Gastrocnemius medialis (tissue), 4 donors: Measurements from ENCODE around the gene ARHGAP5. TPM values are rescaled to one million over a fixed set of nuclear protein-coding genes. Genes with fewer than 3 reads are reported as not detected.

Experiments used
- ATAC-seq, 2 donors: fragments of 150-250 bp; one replicate each; pipeline ENCODE4 v1.9.1; 2016
- DNase-seq, 2 donors: peaks; one replicate each; pipeline ENCODE4 v3.0.0-alpha.2; 2019
- H3K27ac ChIP-seq, 4 donors: fragments of 200-600 bp; sonication (generic); 1 replicate in 1 of 4; 2 replicates in 3 of 4; pipeline ENCODE4 v1.5.1; 2016 to 2018; ENCODE audit warnings: mild to moderate bottlenecking in 2 of 4, moderate library complexity in 1 of 4
- H3K27me3 ChIP-seq, 3 donors: fragments of 200-600 bp; sonication (generic) in 2 of 3; 1 replicate in 1 of 3; 2 replicates in 2 of 3; pipeline versions ENCODE4 v1.5.1 to v1.6.0; 2016 to 2019; ENCODE audit warnings: mild to moderate bottlenecking in 1 of 3, moderate library complexity in 1 of 3
- H3K36me3 ChIP-seq, 2 donors: fragments of 200-600 bp; sonication (generic) in 1 of 2; one replicate each; pipeline ENCODE4 v1.5.1; 2017 to 2018
- H3K4me1 ChIP-seq, 2 donors: fragments of 200-600 bp; sonication (generic) in 1 of 2; one replicate each; pipeline ENCODE4 v1.5.1; 2016 to 2017; ENCODE audit warnings: mild to moderate bottlenecking in 2 of 2
- H3K4me3 ChIP-seq, 4 donors: fragments of 200-600 bp; sonication (generic) in 3 of 4; 1 replicate in 1 of 4; 2 replicates in 3 of 4; pipeline ENCODE4 v1.5.1; 2016 to 2019; ENCODE audit warnings: mild to moderate bottlenecking in 2 of 4
- H3K9me3 ChIP-seq, 3 donors: fragments of 200-600 bp; sonication (generic) in 2 of 3; 1 replicate in 1 of 3; 2 replicates in 2 of 3; pipeline ENCODE4 v1.5.1; 2016 to 2019
- CTCF ChIP-seq, 5 experiments: fragments of 450-650 bp in 3 of 5; fragments of 200-600 bp in 2 of 5; sonication (generic) in 2 of 5; IDR thresholded peaks in 4 of 5; conservative IDR thresholded peaks in 1 of 5; 1 replicate in 4 of 5; 2 replicates in 1 of 5; pipeline ENCODE4 v1.5.1; 2016 to 2019; ENCODE audit warnings: antibody characterized with exemption in 5 of 5, mild to moderate bottlenecking in 3 of 5, moderate library complexity in 3 of 5
- POLR2A ChIP-seq, 2 donors: fragments of 450-650 bp; IDR thresholded peaks; one replicate each; pipeline ENCODE4 v1.6.1; 2017; ENCODE audit warnings: antibody characterized with exemption in 2 of 2, mild to moderate bottlenecking in 2 of 2, moderate library complexity in 2 of 2
- in situ Hi-C, 4 donors: fragments of 200-750 bp; cut with MboI; loops; one replicate each; pipeline versions ENCODE4 v1.15.0 to v1.8.0; 2017; ENCODE audit warnings: low sequenced_read_pairs in 4 of 4
- intact Hi-C: fragments of 100-400 bp; cut with DNase I; formaldehyde crosslinking; loops from one replicate; pipeline ENCODE4 v1.15.1; 2023; ENCODE audit warnings: low total_unique reads
- total RNA-seq, 4 donors: library from RNA; depleted of rRNA; stranded (reverse); fragments of >200 nt; gene quantifications; one replicate each; pipeline versions ENCODE4 v1.1.0 to v1.2.3, GENCODE V29; 2016

ARHGAP5 gene
- total RNA-seq, 4 donors from 2014 or later: 56.5 to 76.9 (median 66.9) TPM

GRCh38 chr14:32076278-32077080 lies 625 bp upstream of the ARHGAP5 start:
- peak overlapping the region; percentile 98 to 100 (median 100) for H3K27ac ChIP-seq
- ATAC-seq: peak; percentile 87 to 89
- no peaks in the 10 kb centered on the region for H3K27me3 ChIP-seq
- H3K9me3 ChIP-seq: no peaks in the 10 kb centered on the region
- H3K4me3 ChIP-seq: peak overlapping the region; percentile 89 to 99 (median 96)
- peak; percentile 93 to 96 for DNase-seq
- in situ Hi-C loops: loop anchor here in 3 of 4 donors (5.0 to 25.0 kb wide), 5 partner anchors 126 to 486 kb away; partner anchors contain the start of genes RNU6-7 (in 2 of the 3) and RNU6-8 (in 2 of the 3)
- peaks cover 27 to 42% of the 10 kb centered on the region in 2 donors for H3K4me1 ChIP-seq
- TF ChIP-seq POLR2A (IDR thresholded peaks at IDR 0.05) (peak; percentile 64 to 65), CTCF (IDR thresholded peaks at IDR 0.05 in 4 of 5, conservative IDR thresholded peaks at IDR 0.05 in 1 of 5) (no peak)
- intact Hi-C loops: loop anchor here (1.0 to 10.0 kb wide), 5 partner anchors 125 to 869 kb away; partner anchors contain the start of genes DTD2, HECTD1 and NPAS3
- no peaks in the 10 kb centered on the region for H3K36me3 ChIP-seq

GRCh38 chr14:32078023-32078857 lies 1.1 kb downstream of the ARHGAP5 start:
- peak in 1 of 2 donors; percentile 14 for ATAC-seq
- peak in 1 of 2 donors; percentile 38 for DNase-seq
- Histone ChIP-seq H3K27me3 (no peaks in the 10 kb centered on the region), H3K4me3 (peak overlapping the region; percentile 89 to 99 (median 96)), H3K9me3 (no peaks in the 10 kb centered on the region), H3K27ac (peak overlapping the region; percentile 98 to 100 (median 100)), H3K36me3 (no peaks in the 10 kb centered on the region), H3K4me1 (peaks cover 41 to 50% of the 10 kb centered on the region in 2 donors)
- TF ChIP-seq POLR2A (IDR thresholded peaks at IDR 0.05) (no peak), CTCF (IDR thresholded peaks at IDR 0.05 in 4 of 5, conservative IDR thresholded peaks at IDR 0.05 in 1 of 5) (no peak)
- intact Hi-C loops: loop anchor here (5.0 to 10.0 kb wide), 2 partner anchors 857 to 871 kb away; partner anchors contain the start of genes HECTD1 and NPAS3
- in situ Hi-C loops: loop anchor here in 3 of 4 donors (5.0 to 25.0 kb wide), 5 partner anchors 124 to 484 kb away; partner anchors contain the start of genes RNU6-7 (in 2 of the 3) and RNU6-8 (in 2 of the 3)

GRCh38 chr14:32078858-32079216 lies 1.7 kb downstream of the ARHGAP5 start:
- in situ Hi-C loops (loop anchor here in 3 of 4 donors (5.0 to 25.0 kb wide), 5 partner anchors 123 to 483 kb away; partner anchors contain the start of genes RNU6-7 (in 2 of the 3) and RNU6-8 (in 2 of the 3)), intact Hi-C loops (loop anchor here (5.0 to 10.0 kb wide), 2 partner anchors 856 to 872 kb away; partner anchors contain the start of genes HECTD1 and NPAS3)
- H3K36me3 ChIP-seq: no peaks in the 10 kb centered on the region
- DNase-seq (no peak), ATAC-seq (no peak)
- no peaks in the 10 kb centered on the region for H3K27me3 ChIP-seq
- TF ChIP-seq POLR2A (IDR thresholded peaks at IDR 0.05): no peak
- TF ChIP-seq CTCF (IDR thresholded peaks at IDR 0.05 in 4 of 5, conservative IDR thresholded peaks at IDR 0.05 in 1 of 5): no peak
- peak overlapping the region; percentile 89 to 99 (median 96) for H3K4me3 ChIP-seq
- peak overlapping the region in 2 of 4 donors; percentile 98 to 99 for H3K27ac ChIP-seq
- peaks cover 43 to 48% of the 10 kb centered on the region in 2 donors for H3K4me1 ChIP-seq
- H3K9me3 ChIP-seq: no peaks in the 10 kb centered on the region

- intact Hi-C loops (loop anchor here (5.0 to 10.0 kb wide), 2 partner anchors 856 to 872 kb away; partner anchors contain the start of genes HECTD1 and NPAS3), in situ Hi-C loops (loop anchor here in 3 of 4 donors (5.0 to 25.0 kb wide), 5 partner anchors 123 to 483 kb away; partner anchors contain the start of genes RNU6-7 (in 2 of the 3) and RNU6-8 (in 2 of the 3))
- no peaks in the 10 kb centered on the region for H3K36me3 ChIP-seq
- no peaks in the 10 kb centered on the region for H3K27me3 ChIP-seq
- TF ChIP-seq POLR2A (IDR thresholded peaks at IDR 0.05) (no peak), CTCF (IDR thresholded peaks at IDR 0.05 in 4 of 5, conservative IDR thresholded peaks at IDR 0.05 in 1 of 5) (no peak)
- no peaks in the 10 kb centered on the region for H3K9me3 ChIP-seq
- H3K27ac ChIP-seq: peak overlapping the region in 1 of 4 donors; percentile 3
- ATAC-seq: no peak
- H3K4me3 ChIP-seq: peak overlapping the region in 2 of 4 donors; percentile 93 to 99
- DNase-seq: no peak
- H3K4me1 ChIP-seq: peaks cover 43 to 48% of the 10 kb centered on the region in 2 donors
These were observed 2.2 kb downstream of the ARHGAP5 start for GRCh38 chr14:32079264-32079663.
